ENCODE results near the gene LRPAP1.
"Not testable (repeated sequence)": the region's sequence is repeated elsewhere in the genome, so short reads cannot be mapped to it uniquely, and the experiment has no call there.

The LRPAP1 gene

DNA sequence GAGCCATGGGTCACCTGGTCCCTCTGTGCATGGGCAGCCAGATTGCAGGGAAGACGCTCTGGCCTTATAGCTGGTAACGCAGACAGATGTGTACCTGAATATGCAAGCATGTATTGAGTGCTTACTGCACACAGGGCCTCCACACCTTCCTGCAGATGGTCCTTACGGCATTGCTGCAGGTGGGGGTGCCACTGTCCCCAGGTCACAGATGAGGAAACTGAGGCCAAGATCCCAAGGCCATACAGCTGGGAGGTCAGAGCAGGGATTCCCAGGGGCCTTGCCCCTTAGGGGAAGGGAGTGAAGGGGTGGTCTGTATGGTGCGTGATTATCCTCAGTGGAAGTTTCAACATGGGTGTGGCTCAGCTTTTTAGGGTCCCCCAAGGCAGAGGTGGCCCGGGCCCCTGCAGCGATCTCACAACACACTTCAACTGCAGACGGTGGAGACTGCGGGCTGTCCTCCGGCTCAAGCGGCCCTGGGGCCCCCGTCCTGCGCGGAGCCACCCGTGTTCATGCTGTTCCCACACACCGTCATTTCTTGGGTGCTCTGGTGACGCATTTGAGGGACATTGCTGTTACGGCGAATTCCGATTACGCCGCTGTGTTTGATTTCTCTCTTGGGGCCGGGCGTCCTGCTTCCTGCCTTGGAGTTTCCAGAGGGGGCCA, 61.0 kb downstream of the LRPAP1 start:
- no peak for DNase-seq

DNA sequence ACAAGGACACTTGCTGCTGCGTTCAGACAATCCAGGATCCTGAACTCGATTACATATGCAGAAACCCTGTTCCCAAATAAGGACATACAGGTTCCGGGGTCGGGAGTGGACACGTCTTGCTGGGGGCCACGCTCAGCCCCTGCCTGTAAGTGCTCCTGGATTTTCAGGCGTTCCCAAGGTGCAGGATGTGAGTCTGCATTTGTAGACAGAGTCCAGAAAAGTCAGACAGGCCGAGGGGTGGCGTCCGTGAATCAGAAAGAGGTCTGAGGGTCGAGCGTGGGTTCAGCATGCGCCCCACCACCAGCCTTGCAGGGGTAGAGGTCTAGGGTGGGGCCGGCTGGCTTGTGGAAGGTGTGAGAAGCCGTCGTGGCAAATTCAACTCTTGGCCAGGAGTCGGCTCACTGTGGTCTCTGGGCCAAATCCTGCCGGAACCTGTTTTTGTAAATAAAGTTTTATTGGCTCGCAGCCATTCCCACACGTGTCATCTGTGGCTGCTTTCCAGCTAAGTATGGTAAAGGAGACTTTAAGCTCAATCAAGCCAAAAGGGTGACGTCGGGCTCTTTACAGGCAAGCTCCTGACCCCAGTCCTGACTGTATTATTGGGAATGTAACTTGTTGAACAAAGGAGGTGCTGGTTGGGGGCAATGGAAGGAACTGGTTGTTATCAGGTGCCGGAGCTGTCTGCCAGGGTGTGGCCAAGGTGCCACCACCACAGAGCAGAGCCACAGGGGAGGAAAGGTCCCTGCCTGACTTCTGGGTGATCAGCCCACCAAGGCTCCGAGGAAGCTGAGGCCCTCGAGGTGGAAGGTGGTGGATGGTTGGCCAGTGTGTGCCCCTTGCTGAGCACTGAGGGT, 61.8 kb downstream of the LRPAP1 start:
- DNase-seq: no peak

GRCh38 chr4:3469386-3470243, 62.6 kb downstream of the LRPAP1 start:
- no peak for DNase-seq

DNA sequence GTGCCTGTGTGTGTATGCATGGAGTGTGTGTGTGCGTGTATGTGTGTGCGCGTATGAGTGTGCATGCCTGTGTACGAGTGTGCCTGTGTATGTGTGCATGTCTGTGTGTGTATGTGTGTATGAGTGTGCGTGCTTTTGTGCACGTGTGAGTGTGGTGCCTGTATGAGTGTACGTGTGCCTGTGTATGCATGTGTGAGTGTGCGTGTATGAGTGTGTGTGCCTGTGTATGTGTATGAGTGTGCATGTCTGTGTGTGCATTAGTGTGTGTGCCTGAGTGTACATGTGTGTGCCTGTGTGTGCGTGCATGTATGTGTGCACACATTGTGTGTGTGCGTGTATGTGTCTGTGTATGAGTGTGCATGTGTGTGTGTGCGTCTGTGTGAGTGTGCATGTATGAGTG, 63.4 kb downstream of the LRPAP1 start:
- no peak for DNase-seq

GRCh38 chr4:3468154-3468553, 64.1 kb downstream of the LRPAP1 start:
- DNase-seq: no peak

DNA sequence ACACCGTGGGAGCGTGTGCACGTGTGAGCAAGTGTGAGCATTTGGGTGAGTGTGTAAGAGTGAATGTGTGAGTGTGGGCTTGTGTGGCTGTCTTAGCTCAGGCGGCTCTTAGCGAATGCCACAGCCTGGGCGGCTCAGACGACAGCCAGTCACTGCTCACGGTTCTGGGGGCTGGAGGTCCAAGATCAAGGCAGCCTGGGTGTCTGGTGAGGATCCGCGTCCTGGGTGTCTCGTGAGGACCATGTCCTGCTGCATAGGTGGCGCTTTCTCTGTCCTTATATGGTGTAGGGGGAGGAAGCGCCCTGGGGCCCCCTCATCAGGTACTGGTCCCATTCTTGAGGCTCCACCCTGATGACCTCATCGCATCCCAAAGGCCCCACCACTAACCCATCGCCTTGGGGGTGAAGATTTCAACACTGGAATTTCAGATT, 64.6 kb downstream of the LRPAP1 start:
- DNase-seq: no peak

GRCh38 chr4:3466691-3467600, 65.3 kb downstream of the LRPAP1 start:
- no peak for DNase-seq

DNA sequence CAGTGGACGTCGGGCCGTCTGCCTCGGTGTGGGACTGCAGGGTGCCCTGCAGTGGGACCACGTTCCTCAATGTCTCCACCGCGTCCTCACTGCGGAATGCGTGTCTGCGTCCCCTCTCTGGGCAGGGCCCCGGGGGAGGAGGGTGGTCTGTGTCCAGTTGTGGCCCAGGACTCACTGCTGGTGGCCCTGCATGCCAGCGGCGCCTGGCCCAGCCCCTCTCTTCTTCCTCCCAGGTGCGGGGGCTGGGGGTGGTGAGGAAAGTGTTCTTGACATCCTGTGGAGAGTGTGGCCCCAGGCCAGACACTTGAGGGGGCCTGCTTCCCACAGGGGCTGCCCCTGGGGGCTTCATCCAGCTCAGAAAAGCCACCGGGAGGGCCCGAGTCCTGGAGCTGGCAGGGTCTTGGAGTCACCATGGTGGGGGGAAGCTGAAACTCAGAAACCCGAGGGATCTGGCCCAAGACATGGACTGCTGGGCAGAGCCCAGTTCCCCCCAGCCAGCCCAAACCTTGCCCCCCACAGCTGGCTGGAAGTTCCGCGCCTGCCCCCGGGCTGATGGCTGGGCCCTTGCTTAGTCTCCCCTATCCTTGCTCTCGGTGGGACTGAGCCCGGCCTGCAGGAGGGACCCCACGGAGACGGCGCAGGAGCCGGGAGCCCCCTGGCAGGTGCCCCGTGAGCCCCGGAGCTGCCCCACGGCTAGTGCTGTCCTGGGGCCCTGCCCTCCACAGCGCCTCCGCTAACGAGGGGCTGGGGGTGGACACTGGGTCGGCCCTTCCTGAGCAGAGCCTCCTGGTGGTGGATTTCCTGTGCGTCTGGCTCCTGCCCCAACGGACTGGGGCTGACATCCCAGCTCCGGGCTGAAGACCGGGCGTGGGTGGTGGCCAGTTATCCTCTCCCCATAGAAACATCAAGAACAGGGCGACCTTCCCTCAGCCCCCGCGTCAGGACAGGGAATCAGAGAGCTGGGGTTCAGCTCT, 66.2 kb downstream of the LRPAP1 start:
- DNase-seq: no peak

DNA sequence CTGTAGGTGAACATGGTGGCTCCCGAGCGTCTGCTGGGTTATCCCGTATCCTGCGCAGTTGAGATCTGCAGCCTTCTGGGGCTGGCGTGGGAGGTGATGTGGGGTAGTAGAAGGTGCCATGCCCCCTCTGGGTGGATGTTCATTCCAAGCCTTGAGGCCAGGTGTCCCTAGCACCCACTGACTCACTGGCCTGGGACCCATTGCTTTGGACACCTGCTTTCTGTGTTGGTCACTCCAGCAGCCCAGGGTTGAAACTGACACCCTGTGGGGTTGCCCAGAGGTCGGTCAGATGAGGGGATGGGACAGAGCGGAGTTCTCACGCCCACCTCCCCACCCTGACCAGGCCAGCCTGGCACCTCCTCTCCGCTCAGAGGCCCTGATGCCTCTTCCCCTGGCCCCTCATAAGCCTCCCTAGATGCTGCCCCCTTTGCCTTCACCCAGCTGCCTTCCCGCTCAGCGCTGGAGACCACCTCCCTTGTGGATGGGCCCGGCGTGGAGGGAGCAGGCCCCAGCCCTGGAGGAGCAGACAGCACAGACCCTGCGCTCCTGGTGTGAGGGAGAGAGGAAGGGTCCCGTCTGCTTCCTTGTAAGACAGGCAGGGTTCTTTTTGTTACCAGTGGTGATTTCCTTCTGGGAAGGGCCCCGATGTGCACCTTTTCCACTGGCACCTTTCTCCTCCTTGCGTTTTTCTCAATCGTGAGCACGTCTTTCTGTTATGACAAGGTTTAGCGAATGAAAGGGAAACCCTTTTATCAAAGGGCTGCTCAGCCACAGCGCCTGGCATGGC, 67.1 kb downstream of the LRPAP1 start:
- DNase-seq: no peak

DNA sequence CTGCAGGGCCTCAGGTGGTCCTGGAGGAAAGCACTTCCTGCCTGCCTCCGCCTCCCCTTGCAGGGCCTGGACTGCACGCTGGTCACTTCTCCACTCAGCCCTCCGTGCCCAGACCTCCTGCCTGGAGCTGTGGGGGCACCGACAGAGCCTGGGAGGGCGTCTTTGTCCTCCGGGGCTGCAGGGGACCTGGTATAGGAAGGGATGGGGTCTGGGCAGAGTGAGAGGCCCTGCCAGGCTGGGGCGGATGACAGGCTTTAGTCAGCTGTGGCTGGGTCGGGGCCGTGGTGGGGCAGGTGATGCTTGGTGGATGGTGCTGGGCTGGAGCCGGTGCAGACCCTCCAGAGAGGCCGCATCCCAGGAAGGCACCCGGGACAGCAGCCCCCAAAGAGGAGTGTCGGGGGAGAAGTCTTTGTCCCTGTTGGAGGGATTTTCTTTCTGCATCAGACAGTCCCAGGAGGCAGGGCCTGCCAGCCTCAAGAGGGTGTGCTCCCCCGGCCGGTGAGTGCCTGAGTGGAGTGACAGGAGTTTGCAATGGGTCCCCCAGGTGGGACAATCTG, 67.8 kb downstream of the LRPAP1 start:
- DNase-seq: no peak

DNA sequence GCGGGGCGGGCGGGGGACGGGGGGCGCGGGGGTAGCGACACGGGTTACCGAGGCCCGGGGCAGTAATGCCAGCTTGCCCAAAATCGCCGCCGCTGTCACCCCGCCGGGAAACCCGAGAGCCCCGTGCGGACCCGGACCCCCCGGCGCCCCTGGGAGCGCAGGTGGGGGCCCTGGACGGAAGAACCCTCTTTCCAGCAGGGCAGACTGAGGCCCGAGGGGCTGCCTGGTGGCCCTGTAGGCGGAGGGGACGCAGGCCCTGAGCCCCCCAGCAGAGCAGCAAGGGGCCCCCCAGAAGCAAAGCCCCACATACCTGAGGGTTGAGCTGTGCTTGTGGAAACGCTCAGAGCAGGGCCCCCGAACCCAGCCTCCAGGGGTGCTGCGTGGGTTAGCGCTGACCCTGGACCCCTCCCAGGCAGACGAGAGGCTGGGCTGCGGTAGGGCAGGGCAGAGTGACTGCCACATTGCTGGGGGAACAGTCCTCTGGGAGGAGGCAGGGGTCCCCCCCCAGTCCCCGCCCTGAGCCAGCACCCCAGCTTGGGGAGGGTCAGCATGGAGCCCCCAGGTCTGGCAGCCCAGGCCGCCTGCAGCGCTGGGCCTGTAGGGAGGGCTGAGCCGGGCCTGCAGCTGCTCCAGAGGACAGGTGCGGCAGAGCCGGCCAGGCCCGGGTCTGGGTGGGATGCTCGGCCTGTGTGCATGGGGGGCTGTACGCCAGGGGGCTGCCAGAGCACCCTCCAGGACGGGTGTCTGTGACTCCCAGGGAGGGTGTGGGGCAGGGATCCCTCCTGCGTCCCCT, 68.5 kb downstream of the LRPAP1 start:
- no peak for DNase-seq

- DNase-seq: no peak
These were observed 69.3 kb downstream of the LRPAP1 start, which contains the start of gene DOK7 for GRCh38 chr4:3462790-3463415. Gene DOK7 (plus strand): TSS chr4:3463306. CDS start chr4:3463376, 70 bp downstream.

DNA sequence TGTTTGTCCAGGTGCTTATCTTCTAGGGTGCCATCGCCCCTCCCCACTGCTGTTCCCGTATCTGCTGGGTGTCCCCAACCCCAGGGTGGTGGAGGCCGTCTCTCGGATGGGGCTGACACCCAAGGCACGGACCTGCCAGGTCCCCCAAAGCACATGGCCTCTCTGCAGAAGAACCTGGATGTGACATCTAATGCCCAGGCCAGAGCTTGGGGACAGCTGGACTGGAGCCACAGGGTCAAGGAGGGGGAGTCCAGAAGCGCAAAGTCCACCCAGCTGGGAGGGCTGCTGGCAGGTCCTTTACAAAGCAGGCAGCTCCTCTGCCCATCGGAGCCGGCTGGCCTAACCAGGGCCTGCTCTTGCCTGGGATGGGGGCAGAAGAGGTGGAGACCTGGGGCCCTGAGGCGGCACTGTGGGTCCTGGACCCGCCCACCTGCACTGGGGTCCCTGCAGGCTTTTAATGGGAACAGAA, 69.9 kb downstream of the LRPAP1 start:
- no peak for DNase-seq

GRCh38 chr4:3461515-3462291, 70.5 kb downstream of the LRPAP1 start:
- no peak for DNase-seq

DNA sequence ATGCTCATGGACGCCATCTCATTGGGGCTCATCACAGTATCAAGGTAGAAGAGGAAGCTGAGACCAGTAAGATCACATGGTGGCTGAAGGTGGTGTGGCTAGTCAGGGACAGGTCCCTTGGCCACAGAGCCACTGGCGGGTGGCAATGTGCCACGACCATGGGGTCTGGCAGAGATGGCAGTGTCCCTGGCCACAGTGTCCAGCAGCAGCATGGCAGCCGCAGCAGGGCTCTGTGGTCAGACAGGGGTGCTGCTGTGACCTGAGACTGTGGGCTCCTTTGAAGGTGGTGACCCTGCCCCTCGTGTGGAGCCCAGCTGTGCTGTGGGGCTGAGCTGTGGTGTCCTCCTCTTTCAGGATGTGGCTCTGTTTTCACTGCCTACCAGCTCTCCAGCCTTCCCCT, 71.3 kb downstream of the LRPAP1 start:
- DNase-seq: no peak

DNA sequence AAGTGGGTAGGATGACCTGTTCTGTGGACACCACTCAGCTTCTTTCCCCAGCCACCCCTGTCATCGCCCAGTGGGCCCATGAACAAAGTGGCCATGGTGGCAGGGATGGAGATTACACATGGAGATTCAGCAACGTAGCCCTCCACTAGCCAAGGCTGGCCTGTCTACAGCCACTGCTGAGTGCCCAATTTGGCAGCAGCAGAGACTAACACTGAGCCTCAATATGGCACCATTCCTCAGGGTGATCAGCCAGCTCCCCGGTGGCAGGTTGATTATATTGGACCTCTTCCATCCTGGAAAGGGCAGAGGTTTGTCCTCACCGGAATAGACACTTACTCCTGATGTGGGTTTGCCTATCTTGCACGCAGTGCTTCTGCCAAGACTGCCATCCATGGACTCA, 73.1 kb downstream of the LRPAP1 start:
- DNase-seq: not testable (repeated sequence)

- no peak for DNase-seq
These were observed 73.9 kb downstream of the LRPAP1 start for GRCh38 chr4:3458371-3458770.
